Large intestine (tissue), 3 donors: ENCODE data around the gene TSEN2. TPM values are rescaled to one million over a fixed set of nuclear protein-coding genes. Genes with fewer than 3 reads are reported as not detected.
A peak's percentile ranks its signal among the peaks of the same experiment; 100 is the strongest.
"Not testable (repeated sequence)": the region's sequence is repeated elsewhere in the genome, so short reads cannot be mapped to it uniquely, and the experiment has no call there.

ENCODE experiments used
- DNase-seq, 2 donors: peaks; one replicate each; pipeline versions ENCODE4 v3.0.0 to v3.0.0-alpha.2; 2013
- H3K27ac ChIP-seq: one replicate; pipeline ENCODE4 v1.5.1; 2013; ENCODE audit warnings: low read length
- H3K27me3 ChIP-seq: 2 replicates; pipeline ENCODE4 v1.6.1; 2013; ENCODE audit warnings: low read length; ENCODE audit not compliant: control insufficient read depth, insufficient read depth
- H3K36me3 ChIP-seq: 2 replicates; pipeline ENCODE4 v1.6.1; 2013; ENCODE audit warnings: low read length; ENCODE audit not compliant: control insufficient read depth, insufficient read depth
- H3K4me1 ChIP-seq: one replicate; pipeline ENCODE4 v1.6.1; 2013; ENCODE audit warnings: low read length; ENCODE audit not compliant: control insufficient read depth, insufficient read depth
- H3K4me3 ChIP-seq: one replicate; pipeline ENCODE4 v1.5.1; 2013; ENCODE audit warnings: low read length
- H3K9me3 ChIP-seq: one replicate; pipeline ENCODE4 v1.6.1; 2013; ENCODE audit warnings: mild to moderate bottlenecking, low read depth, low read length, moderate library complexity; ENCODE audit not compliant: control insufficient read depth
- WGBS: methylation state at CpG from one replicate; pipeline ENCODE4 v1.1.5; 2013; ENCODE audit warnings: low lambda C conversion rate; ENCODE audit not compliant: insufficient coverage; 5-methylcytosine and 5-hydroxymethylcytosine counted together
- polyA plus RNA-seq: library from polyadenylated mRNA; unstranded; fragments of 120-200 nt; gene quantifications from one replicate; pipeline ENCODE4 v1.2.1, GENCODE V29; 2013

Gene TSEN2
- polyA plus RNA-seq, 1 donor = 18.3 TPM

- Histone ChIP-seq H3K36me3 (no peaks in the 10 kb centered on the region), H3K27me3 (no peaks in the 10 kb centered on the region), H3K4me1 (no peaks in the 10 kb centered on the region), H3K4me3 (no peak overlapping the region), H3K9me3 (no peaks in the 10 kb centered on the region), H3K27ac (no peak overlapping the region)
- WGBS = 100% methylated on average over 1 of the region's 12 CpGs
- no peak for DNase-seq
Observed at GRCh38 chr3:12452361-12453330, 31.6 kb upstream of the TSEN2 start.

DNA sequence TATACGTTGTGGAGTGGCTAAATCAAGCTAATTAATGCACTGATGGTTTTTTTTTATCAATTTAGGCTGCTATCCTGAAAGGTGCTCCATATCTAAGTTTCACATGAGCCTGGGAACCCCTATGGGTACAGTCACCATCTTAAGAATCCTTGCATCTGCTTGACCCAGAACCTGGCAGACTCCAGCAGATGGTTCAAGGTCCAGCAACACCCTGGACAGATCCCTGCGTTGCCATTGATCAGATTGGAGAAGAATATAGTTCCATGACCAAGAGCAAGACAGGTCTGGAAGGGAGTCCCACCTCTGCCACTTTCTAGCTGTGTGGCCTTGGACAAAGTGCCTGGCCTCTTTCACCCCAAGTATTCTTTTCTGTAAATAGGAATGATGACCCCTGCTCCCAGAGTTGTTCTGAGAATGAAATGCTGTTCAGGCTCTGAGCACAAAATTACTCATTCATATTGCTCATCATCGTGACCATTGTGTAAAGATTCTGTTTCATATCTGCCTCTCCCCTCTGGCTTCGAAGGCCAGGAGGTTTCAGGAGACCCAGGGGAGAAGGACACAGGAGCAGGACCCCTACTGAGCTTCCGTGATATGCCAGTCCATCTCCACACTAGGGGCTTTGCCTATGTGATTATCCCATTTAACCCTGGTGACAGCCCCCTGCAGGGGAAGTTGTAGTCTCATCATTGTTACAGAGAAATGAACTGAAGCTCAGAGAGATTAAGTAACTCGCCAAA, 30.0 kb upstream of the TSEN2 start:
- Histone ChIP-seq H3K9me3 (no peaks in the 10 kb centered on the region), H3K27ac (no peak overlapping the region), H3K27me3 (no peaks in the 10 kb centered on the region), H3K4me3 (no peak overlapping the region), H3K36me3 (no peaks in the 10 kb centered on the region), H3K4me1 (no peaks in the 10 kb centered on the region)
- 100% methylated on average over 1 of the region's 6 CpGs for WGBS
- DNase-seq = no peak

DNA sequence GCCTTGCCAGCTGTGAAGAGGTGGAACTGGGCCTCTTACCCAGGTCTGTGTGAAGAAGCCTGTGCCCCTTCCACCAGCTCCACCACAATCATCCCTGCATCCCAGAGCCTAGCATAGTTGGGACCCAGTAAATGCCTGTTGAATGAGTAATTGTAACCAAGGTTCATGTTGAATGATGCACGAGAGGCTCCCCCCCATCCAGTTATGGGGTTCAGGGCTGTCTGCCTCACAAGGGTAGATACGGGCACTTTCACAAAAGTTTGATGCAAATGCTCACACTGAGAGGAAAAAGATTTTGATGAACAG, 29.5 kb upstream of the TSEN2 start:
- no peaks in the 10 kb centered on the region for H3K36me3 ChIP-seq
- no peaks in the 10 kb centered on the region for H3K4me1 ChIP-seq
- WGBS = no CpG with 5 or more reads among the region's 2 CpGs
- no peaks in the 10 kb centered on the region for H3K9me3 ChIP-seq
- H3K27me3 ChIP-seq = no peaks in the 10 kb centered on the region
- no peak overlapping the region for H3K4me3 ChIP-seq
- no peak overlapping the region for H3K27ac ChIP-seq
- no peak for DNase-seq

DNA sequence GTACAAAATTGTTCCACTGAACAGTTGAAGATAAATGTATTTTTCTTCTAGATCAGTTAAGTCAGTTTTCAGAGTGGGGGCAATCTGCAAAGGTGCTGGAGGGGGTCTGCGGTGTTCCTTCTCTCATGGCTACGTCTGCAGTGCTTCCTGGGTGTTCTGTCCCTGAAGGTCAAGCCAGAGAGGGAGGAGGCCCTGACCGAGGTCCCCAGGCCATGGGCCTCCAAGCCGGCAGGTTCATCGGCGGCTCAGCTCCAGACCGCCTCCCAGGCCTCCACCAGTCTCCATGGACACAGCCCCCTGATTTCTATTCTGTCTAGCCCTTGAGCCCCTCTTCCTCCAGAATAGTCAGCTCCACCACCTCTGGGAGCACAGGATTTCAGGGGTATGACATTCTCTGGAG, 28.5 kb upstream of the TSEN2 start:
- H3K4me1 ChIP-seq = peaks cover 6% of the 10 kb centered on the region
- H3K9me3 ChIP-seq = no peaks in the 10 kb centered on the region
- WGBS = no CpG with 5 or more reads among the region's 7 CpGs
- H3K36me3 ChIP-seq = no peaks in the 10 kb centered on the region
- DNase-seq = no peak
- H3K4me3 ChIP-seq = no peak overlapping the region
- H3K27ac ChIP-seq = no peak overlapping the region
- H3K27me3 ChIP-seq = no peaks in the 10 kb centered on the region

DNA sequence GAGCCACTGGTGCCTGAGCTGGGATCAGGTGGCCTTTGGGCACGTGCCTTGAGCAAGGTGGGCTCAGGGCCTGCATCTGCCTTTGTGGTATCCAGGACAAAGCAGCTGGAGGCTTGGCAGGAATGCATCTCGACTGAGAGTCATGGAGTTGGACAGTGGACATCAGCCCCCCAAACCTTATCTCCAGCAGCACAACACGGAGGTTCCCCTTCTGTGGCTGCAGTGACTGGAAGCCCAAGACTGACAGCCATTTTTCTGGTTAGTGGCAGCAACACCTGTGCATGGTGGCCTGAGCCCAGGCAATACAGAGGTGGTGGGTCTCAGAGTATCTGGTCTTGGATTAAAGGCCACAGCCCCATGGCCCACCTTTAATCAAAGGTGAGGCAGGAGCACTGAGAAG, 27.8 kb upstream of the TSEN2 start:
- Histone ChIP-seq H3K4me1 (peaks cover 12% of the 10 kb centered on the region), H3K36me3 (no peaks in the 10 kb centered on the region), H3K27me3 (no peaks in the 10 kb centered on the region), H3K27ac (no peak overlapping the region), H3K4me3 (no peak overlapping the region), H3K9me3 (no peaks in the 10 kb centered on the region)
- WGBS = no CpG with 5 or more reads among the region's 3 CpGs
- no peak for DNase-seq

DNA sequence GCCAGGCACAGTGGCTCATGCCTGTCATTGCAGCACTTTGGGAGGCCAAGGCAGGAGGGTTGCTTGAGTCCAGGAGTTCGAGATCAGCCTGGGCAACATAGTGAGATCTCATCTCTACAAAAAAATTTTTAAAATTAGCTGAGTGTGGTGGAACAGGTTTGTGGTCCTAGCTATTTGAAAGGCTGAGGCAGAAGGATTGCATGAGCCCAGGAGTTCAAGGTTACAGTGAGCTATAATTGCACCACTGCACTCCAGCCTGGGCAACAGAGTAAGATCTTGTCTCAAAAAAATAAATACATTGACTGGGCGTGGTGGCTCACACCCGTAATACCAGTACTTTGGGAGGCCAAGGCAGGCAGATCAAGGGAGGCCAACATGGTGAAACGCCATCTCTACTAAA, 26.9 kb upstream of the TSEN2 start:
- H3K36me3 ChIP-seq, H3K27ac ChIP-seq, DNase-seq, H3K27me3 ChIP-seq, H3K9me3 ChIP-seq, H3K4me3 ChIP-seq: not testable (repeated sequence)
- WGBS = 100% methylated on average over 1 of the region's 4 CpGs
- peaks cover 21% of the 10 kb centered on the region for H3K4me1 ChIP-seq

DNA sequence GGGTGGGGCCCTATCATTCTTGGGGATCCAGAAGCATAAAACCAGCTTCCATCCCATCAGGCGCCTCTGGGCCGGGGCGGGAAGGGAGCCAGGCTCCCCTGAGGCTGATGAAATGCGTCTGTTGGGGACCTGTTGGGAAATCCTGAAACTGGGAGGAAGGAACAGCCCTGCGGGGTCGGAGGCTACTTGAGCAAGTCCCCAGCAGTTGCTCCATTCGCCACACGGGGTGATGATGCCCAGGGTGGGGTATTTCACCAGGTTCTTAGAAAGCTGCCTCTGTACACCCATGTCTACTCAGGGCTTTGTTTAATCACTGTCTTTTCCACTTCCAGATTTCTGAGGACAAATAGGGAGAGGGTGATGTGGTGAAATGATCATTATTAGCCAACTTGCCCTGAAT, 25.4 kb upstream of the TSEN2 start:
- Histone ChIP-seq H3K9me3 (no peaks in the 10 kb centered on the region), H3K4me3 (no peak overlapping the region), H3K36me3 (no peaks in the 10 kb centered on the region), H3K27me3 (no peaks in the 10 kb centered on the region), H3K27ac (no peak overlapping the region), H3K4me1 (peaks cover 22% of the 10 kb centered on the region)
- WGBS = no CpG with 5 or more reads among the region's 8 CpGs
- no peak for DNase-seq

- H3K27ac ChIP-seq = no peak overlapping the region
- H3K27me3 ChIP-seq = no peaks in the 10 kb centered on the region
- no peak overlapping the region for H3K4me3 ChIP-seq
- H3K4me1 ChIP-seq = peaks cover 26% of the 10 kb centered on the region
- H3K36me3 ChIP-seq = no peaks in the 10 kb centered on the region
- H3K9me3 ChIP-seq = no peaks in the 10 kb centered on the region
- no CpG with 5 or more reads among the region's 3 CpGs for WGBS
- DNase-seq = peak in 1 of 2 donors; percentile 65
Observed at GRCh38 chr3:12460127-12460526, 24.2 kb upstream of the TSEN2 start.

DNA sequence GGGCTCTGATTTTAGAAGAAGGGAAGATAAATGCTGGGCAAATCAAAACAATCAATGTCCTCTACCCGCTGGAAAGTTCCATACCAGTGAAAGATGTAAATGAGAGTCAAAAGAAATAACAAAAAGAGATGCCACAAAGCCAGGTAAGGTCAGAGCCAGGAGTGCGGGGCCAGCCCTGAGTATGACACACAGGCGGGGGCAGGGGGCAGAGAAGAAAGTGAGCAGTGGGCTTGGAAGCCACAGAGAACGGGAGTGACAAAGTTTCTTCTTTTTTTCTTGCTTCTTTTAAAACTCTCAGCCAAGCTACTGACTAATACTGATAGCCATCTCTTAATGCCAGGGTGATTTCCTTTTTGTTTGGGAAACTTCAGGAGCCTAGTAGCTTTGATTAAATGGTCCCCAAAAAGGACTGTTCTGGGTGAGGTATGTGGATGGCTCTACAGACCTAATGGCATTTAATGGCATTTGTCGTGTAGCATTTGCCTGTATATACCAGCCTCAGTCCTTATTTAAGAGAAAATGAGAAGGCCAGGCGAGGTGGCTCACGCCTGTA, 23.1 kb upstream of the TSEN2 start:
- DNase-seq = no peak
- Histone ChIP-seq H3K4me1 (peaks cover 26% of the 10 kb centered on the region), H3K27ac (no peak overlapping the region), H3K4me3 (no peak overlapping the region), H3K36me3 (no peaks in the 10 kb centered on the region), H3K27me3 (no peaks in the 10 kb centered on the region), H3K9me3 (no peaks in the 10 kb centered on the region)
- no CpG with 5 or more reads among the region's 7 CpGs for WGBS

- no CpG with 5 or more reads among the region's 9 CpGs for WGBS
- Histone ChIP-seq H3K4me3 (no peak overlapping the region), H3K27ac (peak overlapping the region; percentile 9), H3K4me1 (peaks cover 26% of the 10 kb centered on the region), H3K27me3 (no peaks in the 10 kb centered on the region), H3K36me3 (no peaks in the 10 kb centered on the region), H3K9me3 (no peaks in the 10 kb centered on the region)
- DNase-seq = peak in 1 of 2 donors; percentile 79
Observed at GRCh38 chr3:12462159-12462947, 21.9 kb upstream of the TSEN2 start.
